ENCODE measurements around the gene PAAF1. TPM values are rescaled to one million over a fixed set of nuclear protein-coding genes. Genes with fewer than 3 reads are reported as not detected.

PAAF1 gene
- total RNA-seq, 1 donor from 2014 or later: 38.6 TPM

DNA sequence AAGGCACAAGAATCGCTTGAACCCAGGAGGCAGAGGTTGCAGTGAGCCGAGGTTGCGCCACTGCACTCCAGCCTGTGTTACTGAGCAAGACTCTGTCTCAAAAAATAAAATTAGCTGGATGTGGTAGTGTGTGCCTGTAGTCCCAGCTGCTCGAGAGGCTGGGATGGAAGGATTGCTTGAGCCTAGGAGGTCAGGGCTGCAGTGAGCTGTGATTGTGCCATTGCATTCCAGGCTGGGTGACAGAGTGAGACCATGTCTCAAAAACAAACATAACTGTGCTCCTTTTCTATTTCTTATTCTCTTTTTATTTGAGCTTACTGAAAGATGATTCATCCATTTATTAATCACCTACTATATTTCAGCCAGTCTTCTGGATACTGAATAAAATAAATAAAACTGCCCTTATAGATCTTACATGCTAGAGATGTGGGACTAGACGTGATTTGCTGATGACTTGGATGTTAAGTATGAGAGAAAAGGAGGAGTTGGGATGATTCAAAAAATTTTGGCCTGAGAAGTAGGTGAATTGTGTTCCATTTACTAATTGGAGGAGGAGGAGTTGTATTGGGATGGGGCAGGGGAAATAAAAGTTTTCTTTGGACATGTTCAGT lies 18.0 kb downstream of the PAAF1 start:
- Mint-ChIP-seq H3K27me3 (ENCODE audit: insufficient read depth, low read depth) (no peaks in the 10 kb centered on the region), H3K36me3 (peaks cover 14% of the 10 kb centered on the region)

GRCh38 chr11:73902303-73902702 lies 25.5 kb downstream of the PAAF1 start:
- peaks cover 24% of the 10 kb centered on the region for H3K36me3 Mint-ChIP-seq
- TF ChIP-seq EZH2 (IDR thresholded peaks at IDR 0.05) (no peak), EZH2phosphoT487 (IDR thresholded peaks at IDR 0.05) (no peak)
- TF ChIP-seq, protein P1, sequence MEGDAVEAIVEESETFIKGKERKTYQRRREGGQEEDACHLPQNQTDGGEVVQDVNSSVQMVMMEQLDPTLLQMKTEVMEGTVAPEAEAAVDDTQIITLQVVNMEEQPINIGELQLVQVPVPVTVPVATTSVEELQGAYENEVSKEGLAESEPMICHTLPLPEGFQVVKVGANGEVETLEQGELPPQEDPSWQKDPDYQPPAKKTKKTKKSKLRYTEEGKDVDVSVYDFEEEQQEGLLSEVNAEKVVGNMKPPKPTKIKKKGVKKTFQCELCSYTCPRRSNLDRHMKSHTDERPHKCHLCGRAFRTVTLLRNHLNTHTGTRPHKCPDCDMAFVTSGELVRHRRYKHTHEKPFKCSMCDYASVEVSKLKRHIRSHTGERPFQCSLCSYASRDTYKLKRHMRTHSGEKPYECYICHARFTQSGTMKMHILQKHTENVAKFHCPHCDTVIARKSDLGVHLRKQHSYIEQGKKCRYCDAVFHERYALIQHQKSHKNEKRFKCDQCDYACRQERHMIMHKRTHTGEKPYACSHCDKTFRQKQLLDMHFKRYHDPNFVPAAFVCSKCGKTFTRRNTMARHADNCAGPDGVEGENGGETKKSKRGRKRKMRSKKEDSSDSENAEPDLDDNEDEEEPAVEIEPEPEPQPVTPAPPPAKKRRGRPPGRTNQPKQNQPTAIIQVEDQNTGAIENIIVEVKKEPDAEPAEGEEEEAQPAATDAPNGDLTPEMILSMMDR (IDR thresholded peaks at IDR 0.05): no peak
- H3K4me3 ChIP-seq: no peak overlapping the region
- H3K4me2 ChIP-seq: no peak overlapping the region
- H3K4me1 ChIP-seq: no peaks in the 10 kb centered on the region
- H2AFZ ChIP-seq (replicated peaks): no peak overlapping the region
- H3K27me3 Mint-ChIP-seq (ENCODE audit: insufficient read depth, low read depth): peaks cover 2% of the 10 kb centered on the region
- H3K4me3 Mint-ChIP-seq: no peak overlapping the region
- H3K79me2 ChIP-seq (ENCODE audit: low read depth): no peaks in the 10 kb centered on the region
- no peak overlapping the region for H3K27ac ChIP-seq
- no peaks in the 10 kb centered on the region for H4K20me1 ChIP-seq (ENCODE audit: low read depth)
- H3K27ac Mint-ChIP-seq: no peak overlapping the region
- H3K9me3 ChIP-seq (ENCODE audit: low read depth): no peaks in the 10 kb centered on the region
- no peak overlapping the region for H3K9ac ChIP-seq
- no peaks in the 10 kb centered on the region for H3K9me3 Mint-ChIP-seq
- no peaks in the 10 kb centered on the region for H3F3A ChIP-seq (ENCODE audit: low read depth)
- H3K4me1 Mint-ChIP-seq: no peaks in the 10 kb centered on the region
- H3K36me3 ChIP-seq: no peaks in the 10 kb centered on the region
- DNase-seq (ENCODE audit: low spot score): no peak
- no peaks in the 10 kb centered on the region for H3K27me3 ChIP-seq

More for the DNA sequence above, 18.0 kb downstream of the PAAF1 start:
- Mint-ChIP-seq H3K9me3 (no peaks in the 10 kb centered on the region), H3K4me1 (no peaks in the 10 kb centered on the region), H3K27ac (no peak overlapping the region), H3K4me3 (no peak overlapping the region)
- Histone ChIP-seq H3K36me3 (peaks cover 10% of the 10 kb centered on the region), H3K9me3 (ENCODE audit: low read depth) (no peaks in the 10 kb centered on the region), H3K4me3 (no peak overlapping the region), H4K20me1 (ENCODE audit: low read depth) (no peaks in the 10 kb centered on the region), H2AFZ (replicated peaks) (no peak overlapping the region), H3K27ac (no peak overlapping the region), H3K9ac (no peak overlapping the region), H3K4me2 (no peak overlapping the region), H3K4me1 (no peaks in the 10 kb centered on the region), H3F3A (ENCODE audit: low read depth) (no peaks in the 10 kb centered on the region), H3K79me2 (ENCODE audit: low read depth) (no peaks in the 10 kb centered on the region), H3K27me3 (no peaks in the 10 kb centered on the region)
- no peak for DNase-seq (ENCODE audit: low spot score)
- TF ChIP-seq EZH2 (IDR thresholded peaks at IDR 0.05): no peak
- no peak for TF ChIP-seq EZH2phosphoT487 (IDR thresholded peaks at IDR 0.05)
- TF ChIP-seq, protein P1 (IDR thresholded peaks at IDR 0.05): no peak

DNA sequence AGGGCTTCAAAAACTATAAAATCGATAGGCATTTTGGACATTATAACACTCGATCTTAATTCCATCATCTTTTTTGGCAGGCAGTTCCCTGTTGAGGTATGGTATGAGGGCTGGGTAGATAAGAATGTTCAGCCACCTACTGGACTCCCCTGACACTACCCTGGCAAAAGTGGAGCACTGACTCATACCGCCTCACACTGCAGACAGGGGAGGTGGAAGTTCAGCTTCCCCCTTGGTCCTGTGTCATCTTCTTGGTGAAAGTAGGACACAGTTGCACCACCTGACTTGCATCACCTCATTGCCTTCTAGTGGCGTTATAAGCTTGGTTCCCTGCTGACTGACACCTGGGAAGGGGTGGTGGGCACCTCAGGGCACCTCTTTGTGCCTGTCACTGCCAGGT lies 30.4 kb downstream of the PAAF1 start:
- Histone ChIP-seq H3K79me2 (ENCODE audit: low read depth) (no peaks in the 10 kb centered on the region), H3K9ac (no peak overlapping the region), H3K27me3 (no peaks in the 10 kb centered on the region), H2AFZ (replicated peaks) (no peak overlapping the region), H3K4me3 (no peak overlapping the region), H3K4me1 (no peaks in the 10 kb centered on the region), H3K4me2 (no peak overlapping the region), H3K36me3 (no peaks in the 10 kb centered on the region), H3K9me3 (ENCODE audit: low read depth) (no peaks in the 10 kb centered on the region), H4K20me1 (ENCODE audit: low read depth) (no peaks in the 10 kb centered on the region), H3F3A (ENCODE audit: low read depth) (no peaks in the 10 kb centered on the region), H3K27ac (no peak overlapping the region)
- TF ChIP-seq, protein P1 (IDR thresholded peaks at IDR 0.05): no peak
- no peak for DNase-seq (ENCODE audit: low spot score)
- peaks cover 3% of the 10 kb centered on the region for H3K27me3 Mint-ChIP-seq (ENCODE audit: insufficient read depth, low read depth)
- H3K36me3 Mint-ChIP-seq: peaks cover 13% of the 10 kb centered on the region
- no peak overlapping the region for H3K4me3 Mint-ChIP-seq
- H3K4me1 Mint-ChIP-seq: no peaks in the 10 kb centered on the region
- H3K9me3 Mint-ChIP-seq: no peaks in the 10 kb centered on the region
- no peak overlapping the region for H3K27ac Mint-ChIP-seq
